IMR-90 (cell line): ENCODE measurements around the gene PAK4.

Experiments used
- BHLHE40 ChIP-seq: fragments of 150-350 bp; IDR thresholded peaks from 2 replicates; pipeline ENCODE4 v1.6.1; 2016; ENCODE audit warnings: mild to moderate bottlenecking, low read depth, low read length
- CEBPB ChIP-seq: IDR thresholded peaks from 2 replicates; pipeline ENCODE4 v1.6.1; 2012; ENCODE audit warnings: low read depth, low read length, improper control_type of control experiment
- CTCF ChIP-seq: conservative IDR thresholded peaks from 2 replicates; pipeline ENCODE4 v1.5.1; 2012; ENCODE audit warnings: mild to moderate bottlenecking, low read depth, low read length, improper control_type of control experiment
- ELK1 ChIP-seq: fragments of 150-350 bp; IDR thresholded peaks from 2 replicates; pipeline ENCODE4 v1.6.1; 2016; ENCODE audit warnings: low read depth, mild to moderate bottlenecking, low read length, moderate library complexity, borderline replicate concordance
- MAFK ChIP-seq: IDR thresholded peaks from 2 replicates; pipeline ENCODE4 v1.6.1; 2012; ENCODE audit warnings: low read depth, low read length, improper control_type of control experiment
- MAZ ChIP-seq: IDR thresholded peaks from 2 replicates; pipeline ENCODE4 v1.6.1; 2012; ENCODE audit warnings: low read depth, mild to moderate bottlenecking, low read length, improper control_type of control experiment, moderate library complexity, borderline replicate concordance
- MXI1 ChIP-seq: IDR thresholded peaks from 2 replicates; pipeline ENCODE4 v1.6.1; 2012; ENCODE audit warnings: low read depth, mild to moderate bottlenecking, low read length, moderate library complexity, borderline replicate concordance
- NFE2L2 ChIP-seq: fragments of 150-350 bp; IDR thresholded peaks from 2 replicates; pipeline ENCODE4 v1.6.1; 2016; ENCODE audit warnings: low read depth, mild to moderate bottlenecking, low read length
- POLR2A ChIP-seq: IDR thresholded peaks from 2 replicates; pipeline ENCODE4 v1.6.1; 2012; ENCODE audit warnings: mild to moderate bottlenecking, low read depth, low read length
- RAD21 ChIP-seq: IDR thresholded peaks from 2 replicates; pipeline ENCODE4 v1.6.1; 2012; ENCODE audit warnings: low read length, improper control_type of control experiment
- RFX5 ChIP-seq: IDR thresholded peaks from 2 replicates; pipeline ENCODE4 v1.8.0; 2012; ENCODE audit warnings: low read depth, mild to moderate bottlenecking, low read length, moderate library complexity
- SMC3 ChIP-seq: fragments of 150-350 bp; IDR thresholded peaks from 2 replicates; pipeline ENCODE4 v1.6.1; 2016; ENCODE audit warnings: low read depth, mild to moderate bottlenecking, antibody characterized with exemption, low read length, moderate library complexity
- USF2 ChIP-seq: fragments of 150-350 bp; IDR thresholded peaks from 2 replicates; pipeline ENCODE4 v1.6.1; 2017; ENCODE audit warnings: mild to moderate bottlenecking, antibody characterized with exemption, low read length, low read depth

- TF ChIP-seq CTCF (no peak), POLR2A (no peak), RAD21 (no peak), MXI1 (no peak), ELK1 (no peak), BHLHE40 (no peak), MAFK (no peak), SMC3 (no peak), CEBPB (no peak), USF2 (no peak), RFX5 (no peak), MAZ (no peak), NFE2L2 (no peak)
Measured at GRCh38 chr19:39178296-39179006, 52.9 kb downstream of the PAK4 start.
